ENCODE measurements around the gene KMT2A.

The KMT2A gene

DNA sequence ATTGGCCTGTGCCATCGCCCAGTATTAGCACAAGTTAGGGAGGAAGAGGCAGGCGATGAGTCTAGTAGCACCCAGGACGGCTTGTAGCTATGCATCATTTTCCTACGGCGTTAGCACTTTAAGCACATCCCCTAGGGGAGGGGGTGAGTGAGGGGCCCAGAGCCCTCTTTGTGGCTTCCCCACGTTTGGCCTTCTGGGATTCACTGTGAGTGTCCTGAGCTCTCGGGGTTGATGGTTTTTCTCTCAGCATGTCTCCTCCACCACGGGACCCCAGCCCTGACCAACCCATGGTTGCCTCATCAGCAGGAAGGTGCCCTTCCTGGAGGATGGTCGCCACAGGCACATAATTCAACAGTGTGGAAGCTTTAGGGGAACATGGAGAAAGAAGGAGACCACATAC is 99.0 kb downstream of the KMT2A start:
- Histone ChIP-seq H3K9me3 (ENCODE audit: insufficient read depth, low read length) (no peaks in the 10 kb centered on the region), H3K27ac (ENCODE audit: low read length) (no peak overlapping the region), H3K4me3 (ENCODE audit: low read length) (no peak overlapping the region), H3K79me2 (ENCODE audit: low read length) (no peaks in the 10 kb centered on the region), H3K4me1 (ENCODE audit: low read length) (peaks cover 9% of the 10 kb centered on the region; the same call in 1 of the 2 replicates), H2AFZ (ENCODE audit: low read depth, low read length) (no peak overlapping the region), H3K36me3 (replicated peaks; ENCODE audit: low read depth, low read length) (no peaks in the 10 kb centered on the region), H3K27me3 (ENCODE audit: low read depth, low read length) (no peaks in the 10 kb centered on the region), H3K9ac (ENCODE audit: low read length) (no peak overlapping the region), H3K4me2 (ENCODE audit: low read length) (no peak overlapping the region), H4K20me1 (ENCODE audit: insufficient read depth, low read length) (no peaks in the 10 kb centered on the region)
- no peak for TF ChIP-seq EZH2phosphoT487 (IDR thresholded peaks at IDR 0.05; ENCODE audit: low read depth)
- TF ChIP-seq, protein P1, sequence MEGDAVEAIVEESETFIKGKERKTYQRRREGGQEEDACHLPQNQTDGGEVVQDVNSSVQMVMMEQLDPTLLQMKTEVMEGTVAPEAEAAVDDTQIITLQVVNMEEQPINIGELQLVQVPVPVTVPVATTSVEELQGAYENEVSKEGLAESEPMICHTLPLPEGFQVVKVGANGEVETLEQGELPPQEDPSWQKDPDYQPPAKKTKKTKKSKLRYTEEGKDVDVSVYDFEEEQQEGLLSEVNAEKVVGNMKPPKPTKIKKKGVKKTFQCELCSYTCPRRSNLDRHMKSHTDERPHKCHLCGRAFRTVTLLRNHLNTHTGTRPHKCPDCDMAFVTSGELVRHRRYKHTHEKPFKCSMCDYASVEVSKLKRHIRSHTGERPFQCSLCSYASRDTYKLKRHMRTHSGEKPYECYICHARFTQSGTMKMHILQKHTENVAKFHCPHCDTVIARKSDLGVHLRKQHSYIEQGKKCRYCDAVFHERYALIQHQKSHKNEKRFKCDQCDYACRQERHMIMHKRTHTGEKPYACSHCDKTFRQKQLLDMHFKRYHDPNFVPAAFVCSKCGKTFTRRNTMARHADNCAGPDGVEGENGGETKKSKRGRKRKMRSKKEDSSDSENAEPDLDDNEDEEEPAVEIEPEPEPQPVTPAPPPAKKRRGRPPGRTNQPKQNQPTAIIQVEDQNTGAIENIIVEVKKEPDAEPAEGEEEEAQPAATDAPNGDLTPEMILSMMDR (IDR thresholded peaks at IDR 0.05; ENCODE audit: low read depth, low read length) = no peak

DNA sequence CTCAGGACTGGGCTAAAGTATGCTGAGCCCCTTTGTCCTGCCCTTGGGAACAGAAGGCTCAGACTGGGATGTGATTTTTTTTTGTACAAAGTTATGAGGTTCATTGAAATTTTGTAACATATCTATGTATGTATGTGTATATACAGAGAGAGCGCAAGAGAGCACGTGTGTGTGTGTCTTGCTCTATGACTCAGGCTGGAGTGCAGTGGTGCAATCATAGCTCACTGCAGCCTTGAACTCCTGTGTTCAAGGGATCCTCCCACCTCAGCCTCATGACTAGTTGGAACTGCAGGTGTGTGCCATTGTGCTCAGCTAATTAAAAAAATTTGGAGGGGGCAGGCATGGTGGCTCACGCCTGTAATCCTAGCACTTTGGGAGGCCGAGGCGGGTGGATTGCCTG is 100.4 kb downstream of the KMT2A start:
- Histone ChIP-seq H4K20me1 (ENCODE audit: insufficient read depth, low read length) (no peaks in the 10 kb centered on the region), H3K9me3 (ENCODE audit: insufficient read depth, low read length) (no peaks in the 10 kb centered on the region), H3K9ac (ENCODE audit: low read length) (no peak overlapping the region), H3K4me2 (ENCODE audit: low read length) (no peak overlapping the region), H3K79me2 (ENCODE audit: low read length) (no peaks in the 10 kb centered on the region), H3K27me3 (ENCODE audit: low read depth, low read length) (no peaks in the 10 kb centered on the region), H3K36me3 (replicated peaks; ENCODE audit: low read depth, low read length) (no peaks in the 10 kb centered on the region), H3K27ac (ENCODE audit: low read length) (no peak overlapping the region), H3K4me3 (ENCODE audit: low read length) (no peak overlapping the region), H2AFZ (ENCODE audit: low read depth, low read length) (no peak overlapping the region), H3K4me1 (ENCODE audit: low read length) (peaks cover 6% of the 10 kb centered on the region; the same call in 1 of the 2 replicates)
- no peak for TF ChIP-seq EZH2phosphoT487 (IDR thresholded peaks at IDR 0.05; ENCODE audit: low read depth)
- TF ChIP-seq, protein P1 (IDR thresholded peaks at IDR 0.05; ENCODE audit: low read depth, low read length) = no peak

DNA sequence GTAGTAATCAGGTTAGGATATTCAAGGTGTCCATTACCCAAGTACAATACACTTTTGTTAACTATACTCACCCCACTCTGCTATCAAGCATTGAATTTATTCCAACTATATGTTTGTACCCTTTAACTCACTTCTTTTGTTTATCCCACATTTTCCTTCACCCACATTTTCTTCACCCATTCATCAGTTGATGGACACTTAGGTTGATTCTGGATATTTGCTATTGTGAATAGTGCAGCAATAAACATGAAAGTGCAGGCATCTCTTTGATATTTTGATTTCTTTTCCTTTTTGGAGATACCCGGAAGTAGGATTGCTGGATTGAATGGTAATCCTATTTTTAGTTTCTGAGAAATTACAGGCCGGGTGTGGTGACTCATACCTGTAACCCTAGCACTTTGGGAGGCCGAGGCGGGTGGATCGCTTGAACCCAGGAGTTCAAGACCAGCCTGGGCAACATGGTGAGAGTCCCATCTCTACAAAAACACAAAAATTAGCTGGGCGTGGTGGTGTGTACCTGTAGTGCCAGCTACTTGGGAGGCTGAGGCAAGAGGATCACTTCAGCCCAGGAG is 101.2 kb downstream of the KMT2A start:
- Histone ChIP-seq H3K4me3 (ENCODE audit: low read length) (no peak overlapping the region), H3K4me1 (ENCODE audit: low read length) (peaks cover 4% of the 10 kb centered on the region; the same call in 1 of the 2 replicates), H3K27ac (ENCODE audit: low read length) (no peak overlapping the region), H3K9ac (ENCODE audit: low read length) (no peak overlapping the region), H3K79me2 (ENCODE audit: low read length) (no peaks in the 10 kb centered on the region), H2AFZ (ENCODE audit: low read depth, low read length) (no peak overlapping the region), H3K4me2 (ENCODE audit: low read length) (no peak overlapping the region), H3K9me3 (ENCODE audit: insufficient read depth, low read length) (no peaks in the 10 kb centered on the region), H3K36me3 (replicated peaks; ENCODE audit: low read depth, low read length) (no peaks in the 10 kb centered on the region), H4K20me1 (ENCODE audit: insufficient read depth, low read length) (no peaks in the 10 kb centered on the region), H3K27me3 (ENCODE audit: low read depth, low read length) (no peaks in the 10 kb centered on the region)
- TF ChIP-seq EZH2phosphoT487 (IDR thresholded peaks at IDR 0.05; ENCODE audit: low read depth) = no peak
- TF ChIP-seq, protein P1 (IDR thresholded peaks at IDR 0.05; ENCODE audit: low read depth, low read length) = no peak

DNA sequence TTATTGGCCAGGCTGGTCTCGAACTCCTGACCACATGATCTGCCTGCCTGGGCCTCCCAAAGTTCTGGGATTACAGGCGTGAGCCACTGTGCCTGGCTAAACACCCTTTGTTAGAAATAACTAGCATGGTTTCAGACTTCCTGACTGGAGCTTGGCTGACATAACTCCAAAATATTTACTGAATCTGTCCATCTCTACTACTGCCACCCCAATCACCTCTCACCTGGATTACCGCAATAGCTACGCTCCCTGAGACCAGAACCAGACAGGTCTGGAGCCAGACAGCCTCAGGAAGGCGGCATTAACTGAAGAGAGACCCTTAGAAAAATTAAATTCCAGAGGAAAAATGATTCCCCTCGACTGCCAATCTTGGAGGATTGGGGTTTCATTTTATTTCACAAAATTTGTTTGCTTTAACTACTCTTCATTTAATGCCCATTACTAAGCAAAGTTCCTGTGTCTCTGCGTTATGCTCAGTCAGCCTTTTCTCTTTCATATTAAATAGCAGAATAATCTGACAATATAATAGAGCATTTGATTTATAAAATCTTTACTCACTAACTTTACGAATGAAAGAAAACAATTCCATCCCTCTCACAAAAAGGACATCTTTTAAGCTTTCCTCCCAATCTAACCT is 107.8 kb downstream of the KMT2A start:
- no peaks in the 10 kb centered on the region for H4K20me1 ChIP-seq (ENCODE audit: insufficient read depth, low read length)
- no peak overlapping the region for H3K4me3 ChIP-seq (ENCODE audit: low read length)
- H3K4me2 ChIP-seq (ENCODE audit: low read length) = no peak overlapping the region
- H3K9me3 ChIP-seq (ENCODE audit: insufficient read depth, low read length) = no peaks in the 10 kb centered on the region
- TF ChIP-seq, protein P1 (IDR thresholded peaks at IDR 0.05; ENCODE audit: low read depth, low read length) = no peak
- no peak for TF ChIP-seq EZH2phosphoT487 (IDR thresholded peaks at IDR 0.05; ENCODE audit: low read depth)
- H3K79me2 ChIP-seq (ENCODE audit: low read length) = no peaks in the 10 kb centered on the region
- no peak overlapping the region for H3K27ac ChIP-seq (ENCODE audit: low read length)
- H3K9ac ChIP-seq (ENCODE audit: low read length) = no peak overlapping the region
- H3K4me1 ChIP-seq (ENCODE audit: low read length) = no peaks in the 10 kb centered on the region
- no peaks in the 10 kb centered on the region for H3K27me3 ChIP-seq (ENCODE audit: low read depth, low read length)
- no peaks in the 10 kb centered on the region for H3K36me3 ChIP-seq (replicated peaks; ENCODE audit: low read depth, low read length)
- no peak overlapping the region for H2AFZ ChIP-seq (ENCODE audit: low read depth, low read length)
